GOT3 (cell line): ENCODE results near the gene NDEL1.

Experiments
- DNase-seq: peaks from one replicate; lab custom pipeline; 2025; ENCODE audit warnings: mixed read lengths; lab: John Stamatoyannopoulos, UW

NDEL1 gene

DNA sequence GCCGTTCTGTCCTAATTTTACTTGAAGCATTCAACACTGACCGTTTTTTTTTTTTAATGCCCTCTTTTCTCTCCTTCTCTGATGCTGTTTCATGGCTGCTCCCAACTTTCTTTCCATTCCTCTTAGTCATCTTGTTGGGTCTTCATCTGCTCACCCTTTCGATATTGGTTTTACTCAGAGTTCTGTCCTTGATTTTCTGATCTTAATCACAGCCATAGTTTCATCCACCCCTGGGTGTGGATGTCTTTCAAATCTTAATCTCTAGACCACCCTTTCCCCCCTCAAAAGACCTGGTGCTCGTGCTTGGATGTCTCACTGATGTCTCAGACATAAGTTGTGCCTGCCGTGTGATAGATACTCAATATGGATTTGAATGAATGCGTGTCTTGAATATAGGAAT lies 22.4 kb downstream of the NDEL1 start:
- DNase-seq, result no peak

DNA sequence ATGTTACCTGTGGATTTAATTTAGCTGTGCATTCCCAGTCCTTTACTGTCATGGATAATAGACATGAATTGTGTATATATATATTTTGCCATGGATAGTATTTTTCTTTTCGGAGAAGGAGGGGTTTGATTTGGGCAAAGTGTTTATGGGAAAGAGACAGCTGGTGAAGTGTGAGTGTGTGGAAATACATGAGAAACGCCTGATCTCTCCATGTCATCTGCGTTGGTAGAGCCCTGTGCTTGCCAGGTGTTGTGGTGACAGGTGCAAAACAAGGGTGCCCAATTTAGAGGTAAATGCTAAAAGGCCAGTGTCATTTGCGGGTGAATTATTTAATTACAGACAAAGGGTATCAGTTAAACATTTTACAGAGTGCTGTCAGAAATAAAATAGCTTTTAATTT lies 23.4 kb downstream of the NDEL1 start:
- no peak for DNase-seq

DNA sequence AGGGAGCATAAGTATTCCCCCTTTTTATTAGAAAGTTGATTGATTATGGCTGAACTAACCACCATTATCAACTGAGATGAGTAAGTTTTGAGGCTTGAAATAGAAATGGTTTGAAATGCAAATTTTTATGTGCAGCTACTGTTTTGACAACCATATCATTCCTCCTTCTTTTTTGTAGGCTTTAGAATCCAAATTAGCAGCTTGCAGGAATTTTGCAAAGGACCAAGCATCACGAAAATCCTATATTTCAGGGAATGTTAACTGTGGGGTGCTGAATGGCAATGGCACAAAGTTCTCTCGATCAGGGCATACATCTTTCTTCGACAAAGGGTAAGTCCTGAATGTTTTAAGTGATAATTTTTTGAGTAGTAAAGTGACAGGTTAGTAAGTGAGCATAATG lies 24.1 kb downstream of the NDEL1 start:
- no peak for DNase-seq

DNA sequence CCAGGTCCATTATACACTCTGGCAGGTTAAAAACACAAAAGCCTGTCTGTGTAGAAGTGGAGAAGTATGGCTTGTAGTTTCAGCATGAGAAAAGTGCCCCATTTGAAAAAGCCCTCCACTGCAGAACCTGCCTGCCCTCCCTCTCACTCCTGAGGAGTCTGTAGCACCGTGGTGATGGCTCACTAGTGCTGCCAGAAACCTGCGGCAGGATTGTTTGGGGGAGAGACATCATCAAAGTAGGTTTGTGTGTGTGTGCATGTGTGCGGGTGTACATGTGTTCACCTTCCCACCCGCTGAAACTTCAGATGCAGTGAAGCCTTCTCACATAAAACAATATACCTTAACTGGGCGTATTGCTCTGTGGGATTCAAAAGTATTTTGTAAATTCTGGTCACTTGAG lies 26.9 kb downstream of the NDEL1 start:
- DNase-seq, result no peak

DNA sequence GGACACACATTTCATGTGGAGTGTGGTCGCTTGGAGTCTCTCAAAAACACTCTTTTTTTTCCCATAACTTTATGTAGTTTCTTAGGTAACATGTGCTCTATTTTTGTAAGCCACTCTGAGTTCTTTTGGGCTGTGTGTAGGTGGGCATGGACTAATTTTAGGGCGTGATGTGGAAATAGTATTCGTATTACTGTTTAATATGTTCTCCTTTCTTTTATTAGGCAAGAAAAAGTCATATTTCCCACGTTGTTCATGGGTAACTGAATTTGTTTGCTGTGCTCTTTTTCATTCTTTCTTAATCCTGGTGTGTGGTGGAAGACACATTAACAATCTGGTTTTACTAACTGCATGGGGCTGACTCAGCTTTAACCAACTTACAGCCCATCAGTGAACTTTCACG lies 27.4 kb downstream of the NDEL1 start:
- no peak for DNase-seq

DNA sequence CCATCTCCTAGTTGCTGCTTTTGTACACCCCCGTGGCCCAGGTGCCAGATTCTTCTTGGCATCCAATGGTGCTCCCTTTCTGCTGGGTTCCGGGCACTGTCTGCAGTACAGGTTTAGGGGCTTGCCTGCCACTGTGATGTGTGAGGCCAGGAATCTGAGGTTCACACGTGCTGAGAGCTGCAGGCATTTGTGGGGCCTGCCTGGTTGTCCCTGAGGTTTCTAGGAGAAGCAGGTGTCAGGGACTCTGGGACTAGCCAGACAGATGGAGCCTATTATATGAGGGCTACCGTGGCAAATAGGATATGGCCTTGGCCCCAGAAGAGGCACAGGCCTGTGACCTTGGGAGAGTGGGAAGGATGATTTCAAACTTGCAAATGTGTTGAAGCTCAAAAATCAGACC lies 29.3 kb downstream of the NDEL1 start:
- no peak for DNase-seq

DNA sequence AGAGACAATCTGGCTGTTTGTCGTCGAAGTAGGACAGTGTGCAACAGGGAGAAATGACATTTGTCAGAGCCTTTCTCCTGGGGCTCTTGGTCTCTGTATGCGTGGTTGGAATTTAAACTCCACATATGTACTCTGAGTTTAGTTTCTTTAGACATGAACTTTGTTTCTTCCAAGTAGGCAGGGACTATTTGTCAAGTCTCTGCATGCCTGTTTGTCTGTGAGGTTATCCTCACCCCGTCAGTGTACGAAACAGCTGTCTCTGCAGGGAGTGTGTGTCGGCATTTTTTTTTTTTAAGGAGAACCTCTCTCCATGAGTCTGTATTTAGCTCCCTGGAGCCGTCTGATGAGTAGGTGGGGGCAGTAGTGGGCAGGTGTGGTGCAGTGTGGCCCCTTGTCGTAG lies 29.7 kb downstream of the NDEL1 start:
- DNase-seq, result no peak

DNA sequence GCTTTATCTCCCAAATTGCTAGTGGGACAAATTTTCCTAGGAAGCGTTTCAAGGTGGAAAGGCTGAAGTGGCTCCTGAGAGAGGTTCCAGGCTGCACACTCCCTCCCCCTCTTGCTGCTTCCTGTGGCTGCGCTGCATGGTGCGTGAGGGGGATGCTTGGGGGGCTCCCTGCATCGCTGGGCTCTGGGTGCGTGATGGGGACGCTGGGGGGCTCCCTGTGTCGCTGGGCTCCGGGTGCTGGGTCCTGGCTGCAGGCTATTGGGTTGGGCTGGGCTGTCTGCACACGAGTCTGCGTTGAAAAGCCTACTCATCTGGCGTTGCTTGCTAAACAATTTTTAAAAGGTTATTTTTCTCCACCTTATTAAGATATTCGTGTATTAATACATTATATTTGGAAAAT lies 30.1 kb downstream of the NDEL1 start:
- no peak for DNase-seq

DNA sequence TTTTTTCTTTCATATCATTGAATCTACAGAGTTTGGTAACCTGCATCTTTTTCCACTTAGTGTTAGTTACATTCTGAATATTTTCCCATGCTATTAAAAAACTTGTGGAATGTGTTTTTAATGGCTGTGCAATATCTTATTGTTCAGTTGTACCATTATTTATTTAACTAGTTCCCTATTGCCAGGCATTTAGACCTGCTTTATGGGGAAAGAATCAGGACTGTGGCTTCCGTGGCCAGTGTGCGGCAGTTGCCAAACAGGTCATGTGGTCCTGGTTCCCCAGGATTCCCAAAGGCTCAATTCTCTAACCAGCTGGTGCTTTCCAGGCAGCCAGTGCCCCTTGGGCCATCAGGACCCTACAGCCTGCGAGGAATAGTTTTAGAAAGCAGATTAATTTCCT lies 30.8 kb downstream of the NDEL1 start:
- DNase-seq, result no peak

DNA sequence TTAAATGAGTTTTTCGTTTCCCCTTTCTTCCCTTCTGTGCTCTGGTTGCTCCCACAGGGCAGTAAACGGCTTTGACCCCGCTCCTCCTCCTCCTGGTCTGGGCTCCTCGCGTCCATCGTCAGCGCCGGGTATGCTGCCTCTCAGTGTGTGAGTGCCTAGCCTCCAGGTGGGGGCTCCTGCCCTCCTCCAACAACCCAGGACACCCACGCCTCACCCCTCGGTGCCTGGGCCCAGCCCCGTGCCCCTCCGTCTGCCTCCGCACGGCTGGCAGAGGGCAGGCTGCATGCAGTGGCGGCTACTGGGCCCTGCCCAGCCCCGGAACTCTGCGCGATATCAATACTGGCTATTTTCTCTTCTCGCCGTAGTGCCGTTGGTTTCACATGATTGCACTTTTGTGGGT lies 31.2 kb downstream of the NDEL1 start:
- DNase-seq, result no peak

DNA sequence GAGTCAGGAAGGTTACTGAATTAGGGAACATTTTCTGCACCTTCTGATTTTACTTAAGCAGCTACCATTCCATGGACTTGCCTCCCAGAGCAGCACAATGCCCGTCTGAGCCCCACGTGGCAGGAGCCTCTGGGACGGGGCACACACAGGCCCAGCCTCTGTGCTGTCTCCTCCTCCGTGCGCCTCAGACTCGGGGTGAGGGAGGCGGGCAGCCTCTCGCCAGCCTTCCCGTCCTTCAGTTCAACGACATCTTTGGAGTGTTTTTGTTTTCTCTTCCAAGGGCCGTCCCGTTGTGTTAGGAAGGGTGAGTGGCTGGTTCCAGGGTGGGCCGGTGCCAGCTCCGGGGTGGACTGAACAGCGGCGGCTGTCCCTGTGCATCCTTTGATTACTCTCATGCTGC lies 31.8 kb downstream of the NDEL1 start:
- no peak for DNase-seq

DNA sequence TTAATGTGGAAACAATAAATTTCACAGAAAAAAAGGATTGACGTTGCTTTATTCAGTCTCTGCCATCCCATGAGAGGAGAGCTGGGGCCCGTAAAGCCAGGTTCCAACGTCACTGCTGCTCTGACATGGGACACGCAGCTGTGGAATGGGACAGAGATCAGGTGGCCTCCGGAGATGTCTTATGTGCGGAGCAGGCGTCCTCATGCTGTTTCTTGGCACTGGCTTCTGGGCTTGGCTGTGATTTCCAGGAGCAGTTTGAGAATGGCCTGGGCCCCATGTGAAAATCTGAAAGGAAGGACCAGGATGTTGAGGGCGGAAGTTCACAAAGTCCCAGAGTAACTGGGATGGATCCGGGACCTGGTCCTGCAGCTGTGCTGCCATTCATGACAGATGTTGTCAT lies 32.4 kb downstream of the NDEL1 start:
- DNase-seq, result no peak

DNA sequence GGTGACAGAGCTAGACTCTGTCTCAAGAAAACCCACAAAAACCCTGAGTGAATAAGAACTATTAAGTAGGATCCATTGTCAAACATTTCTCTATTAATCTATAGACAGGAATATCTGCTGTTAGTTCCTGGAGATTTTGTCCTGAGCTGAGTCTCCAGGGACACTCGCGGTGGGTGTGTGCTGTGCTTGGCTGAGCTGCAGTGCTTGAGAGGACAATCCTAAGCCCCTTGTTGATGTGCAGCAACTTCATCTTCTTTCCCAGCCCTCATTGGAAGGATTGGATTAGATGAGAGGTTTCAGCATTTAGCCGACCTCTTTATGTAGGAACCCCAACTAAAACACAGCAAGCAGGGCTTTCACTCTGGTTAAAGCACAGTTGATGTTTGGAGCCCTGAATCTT lies 33.3 kb downstream of the NDEL1 start:
- DNase-seq, result no peak

DNA sequence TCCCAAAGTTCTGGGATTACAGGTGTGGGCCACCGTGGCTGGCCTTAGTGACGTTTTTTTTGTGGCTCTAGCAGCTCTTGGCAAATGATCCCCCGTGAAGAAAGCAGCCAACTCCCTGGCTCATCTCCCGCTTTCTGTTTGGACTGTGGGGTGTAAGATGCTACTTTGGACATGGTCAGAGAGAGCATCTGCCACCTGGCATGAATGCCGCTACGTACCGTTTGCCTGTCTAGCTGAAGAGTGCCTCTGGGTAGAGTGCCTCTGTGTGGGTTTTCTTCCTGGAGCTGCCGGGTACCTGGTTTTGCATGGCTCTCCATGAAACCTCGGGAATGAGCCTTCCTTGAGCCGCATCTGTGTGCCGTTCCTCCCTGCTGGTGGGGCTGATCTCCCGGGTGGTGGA lies 34.3 kb downstream of the NDEL1 start:
- no peak for DNase-seq

DNA sequence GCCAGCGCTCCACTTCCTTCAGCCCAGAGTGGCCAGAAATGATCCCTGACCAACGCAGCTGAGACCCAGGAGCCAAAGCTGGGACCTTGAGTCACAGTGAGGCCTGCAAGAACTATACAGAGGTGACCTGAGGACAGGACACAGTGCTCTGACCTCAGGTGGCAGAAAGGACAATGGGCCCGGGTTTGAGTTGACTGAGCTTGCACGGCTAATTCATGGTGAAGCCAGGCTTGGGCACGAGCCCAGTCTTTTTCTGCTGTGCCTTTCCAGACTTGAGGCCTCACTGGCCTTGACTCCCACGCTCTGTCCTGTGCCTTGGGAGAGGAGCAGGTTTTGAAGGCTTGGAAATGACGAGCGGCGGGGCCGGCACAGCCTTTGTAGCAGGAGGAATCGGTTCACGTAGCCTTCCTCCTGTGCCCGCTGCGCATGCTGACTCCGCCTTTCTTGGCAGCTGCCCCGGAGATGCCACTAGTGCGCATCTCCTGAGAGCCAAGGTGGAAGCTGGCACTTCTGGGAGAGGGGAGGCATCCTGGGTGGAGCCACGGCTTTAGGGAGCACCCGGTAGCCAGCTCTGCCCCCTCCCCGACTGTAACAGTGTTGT lies 34.9 kb downstream of the NDEL1 start:
- no peak for DNase-seq

DNA sequence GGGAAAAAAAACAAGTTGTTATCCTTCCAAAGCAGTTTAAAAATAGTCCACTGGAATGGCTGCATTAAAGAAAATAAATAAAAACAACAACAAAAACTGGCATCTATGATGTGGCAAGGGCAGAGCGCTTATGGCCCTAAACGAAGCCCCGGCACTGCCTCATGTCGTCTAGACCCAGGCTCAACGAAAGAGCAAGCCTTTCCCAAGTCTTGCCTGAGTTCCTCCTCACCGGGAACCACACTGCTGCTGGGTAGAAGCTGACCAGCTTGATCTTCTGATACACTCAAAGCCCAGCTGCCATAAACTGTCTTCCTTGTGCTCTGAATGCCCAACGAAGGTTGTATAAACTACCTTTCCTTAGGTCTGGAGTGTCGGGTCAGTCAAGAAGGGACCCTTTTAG lies 37.0 kb downstream of the NDEL1 start:
- no peak for DNase-seq

DNA sequence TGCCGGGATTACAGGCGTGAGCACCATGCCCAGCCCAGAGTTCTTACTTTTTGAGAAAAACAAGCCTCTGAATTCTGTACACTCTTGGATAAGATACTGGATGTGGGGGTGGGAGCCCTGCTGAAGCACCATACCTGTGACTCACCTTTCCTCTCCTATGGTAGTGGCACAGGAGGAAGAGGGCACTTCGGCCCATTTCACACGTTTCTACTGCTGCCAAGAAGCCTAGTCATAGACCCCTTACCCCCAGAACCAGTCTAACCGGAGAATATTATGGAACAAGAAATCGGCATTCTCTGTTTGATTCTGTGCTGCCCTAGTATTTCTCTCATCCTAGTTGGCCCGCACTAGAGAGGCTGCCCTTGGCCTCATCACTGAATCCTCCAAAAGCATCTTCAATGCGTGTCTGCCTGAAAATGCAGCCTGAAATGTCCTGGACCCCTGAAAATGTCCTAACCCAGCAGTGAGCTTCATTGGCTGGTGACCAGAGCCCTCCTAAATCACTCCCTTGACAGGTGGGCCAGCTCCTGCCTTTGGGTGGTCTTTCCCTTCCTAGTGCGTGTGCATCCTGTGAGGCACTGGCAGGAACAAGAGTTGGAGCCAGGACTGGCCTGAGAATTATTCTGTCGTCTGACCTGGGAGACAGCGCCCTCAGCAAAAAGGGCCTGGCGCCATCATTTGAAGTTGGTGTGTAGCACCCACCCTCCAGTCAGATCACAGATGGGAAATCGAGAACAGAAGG lies 37.9 kb downstream of the NDEL1 start:
- no peak for DNase-seq

DNA sequence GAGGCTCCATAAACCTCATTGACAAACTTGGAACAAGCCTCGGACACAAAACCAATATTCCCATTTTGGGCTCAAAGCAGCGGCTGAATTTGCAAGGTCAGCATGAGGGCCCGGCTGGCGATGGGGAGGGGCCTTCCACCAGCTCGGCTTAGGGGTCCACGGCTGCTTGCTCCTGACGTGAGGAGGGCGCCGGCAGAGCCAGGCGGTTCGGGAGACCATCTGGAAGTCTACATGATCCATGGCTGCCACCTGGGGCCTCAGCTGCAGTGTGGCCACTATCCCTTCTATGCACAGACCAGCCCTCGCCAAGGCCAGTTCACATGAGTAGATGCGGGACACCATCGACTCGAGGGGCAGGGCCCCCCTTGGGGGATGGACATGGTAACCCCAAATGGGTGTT lies 39.1 kb downstream of the NDEL1 start:
- DNase-seq, result no peak

DNA sequence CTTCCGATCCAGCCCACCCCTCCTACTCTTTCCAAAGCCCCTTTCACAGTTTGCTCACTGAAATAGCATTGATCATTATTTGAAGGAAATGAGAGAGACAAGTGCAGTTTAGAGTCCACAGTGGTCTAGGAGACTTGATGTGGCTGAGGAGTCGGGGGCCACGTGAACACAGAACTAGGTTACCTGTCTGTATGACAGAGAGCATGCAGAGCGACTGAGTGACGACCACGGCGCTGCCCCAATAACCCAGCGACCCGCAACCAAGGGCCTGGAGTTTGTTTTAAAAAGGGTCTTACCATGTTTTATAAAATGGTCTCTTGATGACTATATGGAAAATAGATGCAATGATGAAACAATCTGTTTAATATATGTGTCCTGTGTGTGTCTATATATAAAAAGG lies 39.5 kb downstream of the NDEL1 start:
- DNase-seq, result no peak

DNA sequence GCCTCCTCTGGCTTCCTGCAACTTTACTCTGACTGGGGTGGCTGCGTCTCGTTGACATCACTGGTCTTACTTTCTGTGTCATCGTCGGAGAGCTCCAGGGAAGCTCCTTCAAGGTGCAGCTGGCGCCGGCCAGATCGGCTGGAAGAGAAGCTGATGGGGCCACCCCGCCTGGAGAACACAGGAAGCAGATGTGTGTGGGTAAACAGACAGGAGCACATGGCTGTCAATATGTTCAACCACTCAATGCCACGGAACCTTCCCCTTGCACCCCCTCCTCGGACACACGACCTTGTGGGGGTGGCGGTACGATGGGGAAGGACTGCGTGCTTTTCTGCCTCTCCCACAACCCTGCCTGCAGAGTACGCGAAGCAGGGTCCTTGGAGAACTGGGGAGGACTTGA lies 40.1 kb downstream of the NDEL1 start:
- no peak for DNase-seq

DNA sequence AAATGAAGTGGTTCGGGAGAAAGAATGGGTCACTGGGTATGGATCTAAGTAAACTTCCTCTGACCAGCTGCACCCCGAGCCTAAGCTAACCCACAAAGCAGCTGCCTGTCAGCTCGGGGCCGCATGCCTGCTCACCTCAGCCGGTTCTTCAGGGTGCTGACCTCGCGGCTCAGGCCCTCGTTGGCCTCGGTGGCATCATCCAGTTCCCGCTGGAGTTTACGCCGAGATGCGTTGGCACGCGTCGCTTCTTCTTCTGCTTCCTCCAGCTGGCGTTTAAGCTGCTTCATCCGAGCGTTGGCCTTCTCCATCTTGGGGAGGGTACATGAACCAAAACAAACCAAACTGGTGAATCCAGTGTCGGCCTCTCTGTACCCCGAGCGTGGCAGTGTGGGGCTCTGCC lies 41.1 kb downstream of the NDEL1 start:
- no peak for DNase-seq

DNA sequence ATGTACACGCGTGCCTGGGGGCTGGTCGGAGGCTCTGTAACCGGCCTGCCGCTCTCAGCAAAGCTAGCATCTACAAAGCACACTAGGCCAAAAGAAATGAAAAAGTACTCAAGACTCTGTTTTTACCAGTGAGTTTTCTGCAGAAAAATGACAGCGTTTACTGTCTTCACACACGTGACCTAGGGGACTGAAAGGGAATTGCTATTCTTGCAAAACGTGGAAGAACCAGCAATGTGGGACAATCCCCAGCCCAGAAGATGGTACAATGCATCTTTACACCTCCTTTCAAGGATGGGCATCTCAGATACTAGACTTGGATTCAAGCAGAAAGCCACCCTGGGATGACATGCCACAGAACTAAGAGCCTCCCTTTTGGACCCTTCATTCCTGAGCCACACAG lies 41.5 kb downstream of the NDEL1 start:
- DNase-seq, result no peak

DNA sequence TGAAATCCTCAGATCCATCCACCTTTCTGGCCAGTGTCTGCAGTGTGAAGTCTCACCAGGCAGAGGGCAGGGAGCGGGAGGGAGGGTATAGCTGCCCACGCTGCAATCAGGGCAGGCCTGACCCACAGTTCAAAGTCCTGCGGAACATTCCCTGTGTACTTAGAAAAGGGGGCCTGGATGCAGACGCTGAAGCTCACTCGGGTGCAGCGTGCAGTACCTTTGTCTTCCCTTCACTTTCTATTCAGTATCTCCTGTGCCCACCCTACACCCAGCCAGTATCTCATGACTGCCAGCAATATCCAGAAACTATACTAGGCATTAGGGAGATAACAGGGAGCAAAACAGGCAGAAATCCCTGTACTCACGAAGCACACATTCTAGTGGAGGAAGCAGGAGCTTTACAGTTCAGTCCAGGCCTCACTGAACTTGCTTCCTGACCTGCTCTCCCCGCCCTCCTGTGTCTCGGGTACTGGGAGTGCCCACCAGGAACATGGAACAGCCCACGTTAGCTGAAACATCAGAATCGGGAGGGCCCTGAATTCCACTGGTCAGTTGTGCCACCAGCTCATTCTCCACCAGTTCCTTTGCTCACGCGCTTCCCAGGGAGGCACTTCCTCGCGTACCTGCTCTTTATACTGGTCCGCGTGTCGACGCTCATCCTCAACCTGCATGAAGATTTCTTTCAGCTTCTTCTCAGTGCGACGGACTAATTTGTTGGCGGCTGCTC lies 42.2 kb downstream of the NDEL1 start:
- no peak for DNase-seq
